ENCODE data around the gene CLMN.
"Not testable (repeated sequence)": the region's sequence is repeated elsewhere in the genome, so short reads cannot be mapped to it uniquely, and the experiment has no call there.

CLMN gene

GRCh38 chr14:95195031-95195430, 124.7 kb downstream of the CLMN start:
- DNase-seq (ENCODE audit: low read depth, low spot score) = no peak

DNA sequence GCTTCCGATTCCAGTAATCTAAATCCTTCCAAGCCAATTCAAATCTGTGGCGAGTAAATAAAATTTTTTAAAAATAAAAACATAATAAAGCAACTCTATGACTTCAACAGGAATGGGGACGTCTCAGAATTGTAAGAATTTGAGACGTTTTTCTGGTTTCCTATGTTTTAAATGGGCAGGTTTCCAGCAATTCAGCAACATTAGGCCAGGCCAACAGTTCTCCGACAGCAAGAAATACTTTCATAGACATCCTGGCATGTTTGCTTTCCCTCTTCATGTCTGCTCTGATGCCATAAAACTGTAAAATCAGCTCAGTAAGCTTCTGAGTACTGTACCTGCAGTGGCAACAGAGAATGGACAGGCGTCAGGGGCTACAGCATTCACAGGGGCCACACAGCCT, 126.6 kb downstream of the CLMN start:
- DNase-seq (ENCODE audit: low read depth, low spot score) = no peak

DNA sequence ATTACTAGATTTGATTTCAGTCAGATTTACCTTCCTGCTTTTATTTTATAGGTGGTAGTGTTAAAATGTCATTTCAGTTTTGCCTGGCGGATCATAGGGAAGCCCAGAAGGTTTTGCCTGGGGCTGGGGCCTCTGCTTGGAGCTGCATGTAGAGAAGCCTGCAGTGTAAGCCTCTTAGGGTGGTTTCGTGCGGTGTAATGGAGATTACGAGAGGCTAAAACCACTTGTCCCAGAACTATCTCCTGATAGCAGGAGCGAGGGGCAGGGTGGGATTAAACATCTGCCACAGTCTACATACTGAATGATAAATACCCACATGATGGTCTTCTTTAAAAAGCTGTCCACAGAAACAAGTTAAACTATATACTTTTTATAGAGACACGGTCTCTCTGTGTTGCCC, 127.4 kb downstream of the CLMN start:
- no peak for DNase-seq (ENCODE audit: low read depth, low spot score)

GRCh38 chr14:95191445-95192199, 128.1 kb downstream of the CLMN start:
- no peak for DNase-seq (ENCODE audit: low read depth, low spot score)

GRCh38 chr14:95190857-95191256, 128.9 kb downstream of the CLMN start:
- DNase-seq (ENCODE audit: low read depth, low spot score) = no peak

- peak; percentile 65 for DNase-seq (ENCODE audit: low read depth, low spot score)
Observed at GRCh38 chr14:95190346-95190840, 129.3 kb downstream of the CLMN start.

- peak; percentile 75 for DNase-seq (ENCODE audit: low read depth, low spot score)
Observed at GRCh38 chr14:95189367-95190132, 130.2 kb downstream of the CLMN start.

- no peak for DNase-seq (ENCODE audit: low read depth, low spot score)
Observed at GRCh38 chr14:95188380-95188779, 131.3 kb downstream of the CLMN start.

DNA sequence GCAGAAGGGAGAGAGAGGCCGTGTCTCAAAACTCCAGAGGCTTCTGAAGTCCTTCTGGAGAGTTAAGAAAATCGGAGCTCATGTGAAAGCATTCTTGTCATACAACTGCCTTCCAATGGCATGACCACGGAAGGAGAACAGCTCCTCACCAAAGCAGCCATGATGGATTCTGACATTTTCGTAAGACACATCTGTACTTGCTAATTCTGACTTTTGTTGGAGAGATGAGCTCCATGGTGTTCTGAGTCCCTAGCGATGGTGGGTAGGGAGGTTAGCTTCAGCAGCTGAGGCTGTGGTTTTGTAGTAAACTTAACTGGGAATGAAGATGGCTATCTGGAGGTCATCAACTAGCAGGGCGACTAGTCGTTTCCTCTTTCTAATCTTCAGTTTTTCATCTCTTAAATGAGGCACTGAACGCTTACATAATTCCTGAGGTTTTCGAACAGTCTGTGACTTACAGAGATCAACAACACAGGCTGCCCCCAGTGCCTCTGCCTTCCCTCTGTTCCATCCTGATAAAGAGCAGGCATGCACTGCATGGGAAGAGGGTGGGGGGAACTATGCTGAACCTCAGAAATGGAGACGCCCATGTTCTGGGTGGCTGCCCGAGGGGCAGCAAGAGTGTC, 133.8 kb downstream of the CLMN start:
- DNase-seq (ENCODE audit: low read depth, low spot score) = no peak

GRCh38 chr14:95185033-95185766, 134.5 kb downstream of the CLMN start:
- DNase-seq (ENCODE audit: low read depth, low spot score) = no peak

DNA sequence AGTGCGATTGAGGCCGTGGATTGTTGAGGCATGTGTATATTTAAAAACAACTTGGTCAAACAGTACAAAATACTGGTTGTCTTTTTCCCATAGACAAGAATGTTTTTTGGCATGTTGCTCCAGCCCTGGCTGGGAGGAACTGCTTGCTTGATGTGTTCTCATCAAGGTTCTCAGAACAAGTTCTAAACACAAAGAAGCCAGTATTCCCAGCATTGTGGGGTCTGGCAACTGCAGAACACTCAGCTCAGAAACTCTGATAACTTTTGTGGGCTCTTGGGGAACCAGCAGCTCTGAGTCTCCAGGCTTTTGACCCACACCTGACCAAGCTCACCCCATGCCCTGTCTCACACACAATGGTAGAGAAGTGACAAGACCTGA, 135.3 kb downstream of the CLMN start:
- DNase-seq (ENCODE audit: low read depth, low spot score) = peak; percentile 48

DNA sequence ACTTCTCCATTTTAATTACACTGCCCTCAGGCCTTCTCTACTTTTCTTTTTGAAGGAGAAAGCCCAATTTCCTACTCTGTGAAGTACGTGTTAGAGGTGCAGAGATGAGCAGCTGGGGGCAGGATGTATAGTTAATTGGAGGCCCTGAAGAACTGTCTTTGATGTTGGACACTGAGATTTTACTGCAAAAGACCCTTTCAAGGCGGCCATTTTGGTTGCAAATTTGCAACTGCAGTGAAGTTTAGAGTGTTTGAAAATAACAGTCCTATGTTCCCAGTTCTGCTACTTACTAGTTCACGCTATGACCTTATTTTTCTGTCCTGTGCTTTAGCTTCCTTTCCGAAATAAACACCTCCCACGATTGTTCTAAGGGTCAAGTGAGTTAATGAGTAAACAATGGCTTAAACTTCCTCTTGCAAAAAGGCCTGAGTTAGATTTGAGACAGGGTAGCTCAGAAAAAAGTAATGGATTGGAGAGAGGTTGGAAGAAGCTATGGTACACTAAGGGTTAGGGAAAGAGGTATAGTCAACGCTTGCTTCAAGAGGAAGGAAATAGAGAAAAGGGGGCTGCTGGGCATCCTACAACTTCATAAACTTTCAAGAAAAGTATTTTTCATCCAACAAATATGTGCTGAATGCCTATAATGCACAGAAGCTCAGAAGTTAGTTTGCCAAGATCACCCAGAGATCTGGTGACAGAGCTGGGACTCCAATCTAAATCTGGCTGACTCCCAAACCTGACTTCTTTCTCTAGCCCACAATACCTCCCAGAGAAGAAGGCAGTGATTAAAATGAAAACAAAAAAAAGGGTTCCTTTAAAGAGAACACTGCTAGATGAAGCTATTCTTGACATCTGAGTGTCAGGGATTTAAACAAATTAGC, 135.9 kb downstream of the CLMN start:
- DNase-seq (ENCODE audit: low read depth, low spot score) = peak; percentile 57

- no peak for DNase-seq (ENCODE audit: low read depth, low spot score)
Observed at GRCh38 chr14:95183082-95183481, 136.6 kb downstream of the CLMN start.

DNA sequence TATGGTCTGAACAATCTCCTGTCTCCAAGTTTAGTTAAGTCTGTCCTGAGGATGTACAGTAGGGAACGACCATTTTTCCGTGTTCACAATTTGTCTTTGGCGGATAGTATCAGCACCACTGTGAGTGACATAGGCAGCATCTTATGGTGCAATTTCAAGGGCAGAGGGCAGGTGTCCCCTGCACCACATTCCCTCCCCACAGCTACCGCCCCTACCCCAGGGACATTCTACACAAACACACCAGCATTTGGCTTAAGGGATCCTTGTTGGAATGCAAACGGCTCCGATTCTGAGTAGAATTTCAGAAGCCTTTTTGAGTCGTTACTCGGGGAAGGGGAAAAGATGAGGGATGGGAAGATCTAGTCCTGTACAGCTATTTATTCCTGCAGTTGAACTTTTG, 137.3 kb downstream of the CLMN start:
- DNase-seq (ENCODE audit: low read depth, low spot score) = no peak

GRCh38 chr14:95180966-95181741, 138.6 kb downstream of the CLMN start:
- DNase-seq (ENCODE audit: low read depth, low spot score) = no peak

- not testable (repeated sequence) for DNase-seq (ENCODE audit: low read depth, low spot score)
Observed at GRCh38 chr14:95175670-95176069, 144.0 kb downstream of the CLMN start.

GRCh38 chr14:95174184-95174792, 145.4 kb downstream of the CLMN start:
- no peak for DNase-seq (ENCODE audit: low read depth, low spot score)

GRCh38 chr14:95173518-95173917, 146.2 kb downstream of the CLMN start:
- no peak for DNase-seq (ENCODE audit: low read depth, low spot score)

- no peak for DNase-seq (ENCODE audit: low read depth, low spot score)
Observed at GRCh38 chr14:95167177-95167576, 152.5 kb downstream of the CLMN start.

DNA sequence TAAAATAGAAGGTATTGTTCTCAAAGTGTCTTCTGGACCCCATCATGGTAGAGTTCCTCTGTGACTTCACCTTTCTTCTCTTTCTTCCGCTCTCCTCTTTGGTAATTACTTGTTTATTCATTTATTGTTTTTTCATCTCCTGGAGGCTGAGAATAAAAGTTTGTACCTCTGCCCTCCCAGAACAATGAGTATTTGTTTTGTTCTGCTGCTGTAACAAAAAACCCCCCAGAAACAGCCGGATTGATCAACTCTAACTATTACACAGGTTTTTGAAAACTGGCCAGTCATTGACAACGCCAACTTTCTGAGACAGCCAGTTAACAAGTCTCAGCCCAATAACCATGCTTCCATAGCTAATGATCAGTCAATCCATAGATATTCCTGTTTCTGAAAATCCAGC, 154.2 kb downstream of the CLMN start:
- no peak for DNase-seq (ENCODE audit: low read depth, low spot score)
